ENCODE data around the gene PFDN1.

Gene PFDN1

DNA sequence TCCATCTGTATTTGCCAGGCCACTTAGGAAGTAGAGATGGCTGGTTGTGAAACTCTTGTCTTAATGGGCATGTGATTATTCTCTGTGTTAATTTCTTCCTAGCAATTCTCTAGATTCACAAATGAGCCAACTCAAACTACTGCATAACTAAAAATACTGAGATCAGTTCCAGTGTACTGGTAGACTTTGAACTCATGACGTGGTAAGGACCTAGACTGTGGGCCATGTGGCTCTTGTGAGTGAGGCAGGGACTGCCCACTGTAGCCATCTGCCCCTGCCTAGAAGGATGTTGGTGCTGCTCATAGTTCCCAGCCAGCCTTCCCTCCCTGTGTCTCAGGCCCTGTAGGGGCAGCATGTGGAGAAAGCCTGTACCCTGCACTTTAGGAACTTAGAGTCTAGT, 80.5 kb downstream of the PFDN1 start:
- Histone ChIP-seq H2AFZ (no peak overlapping the region), H3K79me2 (peaks cover 9% of the 10 kb centered on the region), H3K36me3 (ENCODE audit: control insufficient read depth, insufficient read depth, low read length) (no peaks in the 10 kb centered on the region), H3K4me1 (peaks cover 4% of the 10 kb centered on the region), H3K27me3 (ENCODE audit: control insufficient read depth, insufficient read depth, low read length) (no peaks in the 10 kb centered on the region), H3K27ac (no peak overlapping the region), H3K4me2 (ENCODE audit: low read length) (no peak overlapping the region), H3K4me3 (ENCODE audit: low read depth, low read length) (no peak overlapping the region), H3K9me3 (ENCODE audit: control insufficient read depth, low read length) (no peaks in the 10 kb centered on the region), H3K9ac (no peak overlapping the region)
- TF ChIP-seq, protein P1, sequence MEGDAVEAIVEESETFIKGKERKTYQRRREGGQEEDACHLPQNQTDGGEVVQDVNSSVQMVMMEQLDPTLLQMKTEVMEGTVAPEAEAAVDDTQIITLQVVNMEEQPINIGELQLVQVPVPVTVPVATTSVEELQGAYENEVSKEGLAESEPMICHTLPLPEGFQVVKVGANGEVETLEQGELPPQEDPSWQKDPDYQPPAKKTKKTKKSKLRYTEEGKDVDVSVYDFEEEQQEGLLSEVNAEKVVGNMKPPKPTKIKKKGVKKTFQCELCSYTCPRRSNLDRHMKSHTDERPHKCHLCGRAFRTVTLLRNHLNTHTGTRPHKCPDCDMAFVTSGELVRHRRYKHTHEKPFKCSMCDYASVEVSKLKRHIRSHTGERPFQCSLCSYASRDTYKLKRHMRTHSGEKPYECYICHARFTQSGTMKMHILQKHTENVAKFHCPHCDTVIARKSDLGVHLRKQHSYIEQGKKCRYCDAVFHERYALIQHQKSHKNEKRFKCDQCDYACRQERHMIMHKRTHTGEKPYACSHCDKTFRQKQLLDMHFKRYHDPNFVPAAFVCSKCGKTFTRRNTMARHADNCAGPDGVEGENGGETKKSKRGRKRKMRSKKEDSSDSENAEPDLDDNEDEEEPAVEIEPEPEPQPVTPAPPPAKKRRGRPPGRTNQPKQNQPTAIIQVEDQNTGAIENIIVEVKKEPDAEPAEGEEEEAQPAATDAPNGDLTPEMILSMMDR (IDR thresholded peaks at IDR 0.05): no peak

DNA sequence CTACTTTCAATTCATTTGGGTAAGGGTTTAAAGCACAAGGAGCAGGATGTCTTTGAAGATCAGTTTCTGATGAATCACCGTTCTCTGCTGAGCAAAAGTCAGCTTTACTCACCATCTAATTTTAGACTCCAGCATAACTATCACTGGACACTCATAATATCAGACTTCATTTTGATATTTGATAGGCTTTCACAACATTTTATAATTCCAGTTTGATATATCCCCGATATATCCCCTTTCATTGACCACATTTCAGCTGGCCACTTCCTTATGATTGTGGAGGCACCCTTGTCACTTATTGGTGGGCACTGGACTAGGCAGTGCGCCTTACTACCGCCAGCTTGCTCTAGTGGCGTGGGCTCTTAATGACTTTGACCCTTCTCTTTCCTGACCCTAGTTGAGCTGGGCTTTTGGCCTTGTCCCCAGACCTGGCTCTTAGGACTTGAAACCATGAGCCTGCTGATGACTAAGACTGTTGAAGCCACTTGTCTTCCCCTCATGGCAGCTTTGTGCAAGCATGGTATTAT, 81.1 kb downstream of the PFDN1 start:
- no peaks in the 10 kb centered on the region for H3K36me3 ChIP-seq (ENCODE audit: control insufficient read depth, insufficient read depth, low read length)
- no peak overlapping the region for H3K9ac ChIP-seq
- no peaks in the 10 kb centered on the region for H3K9me3 ChIP-seq (ENCODE audit: control insufficient read depth, low read length)
- H3K4me1 ChIP-seq: peaks cover 4% of the 10 kb centered on the region
- TF ChIP-seq, protein P1 (IDR thresholded peaks at IDR 0.05): no peak
- no peak overlapping the region for H3K4me3 ChIP-seq (ENCODE audit: low read depth, low read length)
- H2AFZ ChIP-seq: no peak overlapping the region
- peaks cover 9% of the 10 kb centered on the region for H3K79me2 ChIP-seq
- no peak overlapping the region for H3K4me2 ChIP-seq (ENCODE audit: low read length)
- no peaks in the 10 kb centered on the region for H3K27me3 ChIP-seq (ENCODE audit: control insufficient read depth, insufficient read depth, low read length)
- no peak overlapping the region for H3K27ac ChIP-seq

DNA sequence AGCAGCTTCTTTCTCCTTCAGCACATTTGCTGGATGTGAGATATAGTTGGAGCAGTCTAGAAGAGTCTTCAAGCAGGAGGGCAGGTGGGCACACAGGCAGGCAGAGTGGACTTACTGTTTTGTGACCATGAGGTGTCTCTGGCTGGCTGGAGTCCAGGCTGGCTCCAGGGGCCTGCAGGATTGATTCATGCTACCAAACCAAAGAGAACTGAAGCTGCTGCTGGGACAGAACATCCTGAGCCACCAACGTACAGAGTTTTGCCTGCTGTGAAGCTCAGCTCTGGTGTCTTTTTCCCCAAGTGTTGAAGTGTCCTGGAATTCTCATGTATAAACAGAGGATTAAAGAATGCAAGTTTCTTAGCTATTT, 82.2 kb downstream of the PFDN1 start:
- Histone ChIP-seq H2AFZ (no peak overlapping the region), H3K79me2 (peaks cover 6% of the 10 kb centered on the region), H3K27me3 (ENCODE audit: control insufficient read depth, insufficient read depth, low read length) (no peaks in the 10 kb centered on the region), H3K36me3 (ENCODE audit: control insufficient read depth, insufficient read depth, low read length) (no peaks in the 10 kb centered on the region), H3K4me1 (peaks cover 4% of the 10 kb centered on the region), H3K9me3 (ENCODE audit: control insufficient read depth, low read length) (no peaks in the 10 kb centered on the region), H3K27ac (no peak overlapping the region), H3K9ac (no peak overlapping the region), H3K4me3 (ENCODE audit: low read depth, low read length) (no peak overlapping the region), H3K4me2 (ENCODE audit: low read length) (no peak overlapping the region)
- TF ChIP-seq, protein P1 (IDR thresholded peaks at IDR 0.05): no peak

DNA sequence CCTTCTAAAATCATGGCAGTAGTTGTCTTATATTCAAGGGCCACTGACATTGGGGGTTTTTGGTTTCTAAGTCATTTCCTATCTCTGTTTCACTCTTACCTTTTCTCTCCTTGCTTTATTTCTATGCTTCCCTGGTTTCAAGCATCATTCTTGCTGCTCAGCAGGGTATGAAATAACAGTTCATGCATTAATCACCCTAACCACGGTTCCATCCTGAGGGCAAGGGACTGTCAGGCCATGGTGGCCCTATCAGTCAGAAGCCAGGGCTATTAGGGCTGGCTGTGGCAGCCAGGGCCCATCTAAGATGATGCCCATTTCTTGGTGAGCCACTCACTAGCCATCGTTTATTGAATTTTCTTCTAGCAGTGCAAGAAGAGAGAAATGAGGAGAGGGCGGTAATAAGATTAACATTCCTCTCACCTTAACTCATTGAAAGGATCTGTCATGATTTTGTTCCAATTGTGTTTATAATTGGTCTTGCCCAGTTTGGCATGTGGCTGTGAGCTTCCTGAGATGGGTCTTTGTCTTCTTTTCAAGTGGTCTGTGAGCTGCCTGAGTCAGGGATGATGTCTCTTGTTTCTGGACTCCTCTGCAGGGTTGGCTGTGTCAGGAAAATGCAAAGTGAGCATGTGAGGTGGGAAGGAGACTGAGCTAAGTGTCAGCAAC, 82.7 kb downstream of the PFDN1 start:
- Histone ChIP-seq H3K4me2 (ENCODE audit: low read length) (no peak overlapping the region), H2AFZ (no peak overlapping the region), H3K79me2 (peaks cover 2% of the 10 kb centered on the region), H3K36me3 (ENCODE audit: control insufficient read depth, insufficient read depth, low read length) (no peaks in the 10 kb centered on the region), H3K27ac (no peak overlapping the region), H3K27me3 (ENCODE audit: control insufficient read depth, insufficient read depth, low read length) (no peaks in the 10 kb centered on the region), H3K9me3 (ENCODE audit: control insufficient read depth, low read length) (no peaks in the 10 kb centered on the region), H3K4me3 (ENCODE audit: low read depth, low read length) (no peak overlapping the region), H3K4me1 (peaks cover 4% of the 10 kb centered on the region), H3K9ac (no peak overlapping the region)
- TF ChIP-seq, protein P1 (IDR thresholded peaks at IDR 0.05): no peak

All from parathyroid adenoma (tissue), 2 donors.